Measurements from ENCODE around the gene FMN1. TPM values are rescaled to one million over a fixed set of nuclear protein-coding genes. Genes with fewer than 3 reads are reported as not detected.

Gene FMN1
- total RNA-seq, 4 donors from 2014 or later, result 4.3 to 10.1 (median 8.8) TPM

- H3K36me3 ChIP-seq, result no peaks in the 10 kb centered on the region
- no peak overlapping the region for H3K4me3 ChIP-seq
- TF ChIP-seq POLR2A (IDR thresholded peaks at IDR 0.05), result no peak
- TF ChIP-seq, protein P1, sequence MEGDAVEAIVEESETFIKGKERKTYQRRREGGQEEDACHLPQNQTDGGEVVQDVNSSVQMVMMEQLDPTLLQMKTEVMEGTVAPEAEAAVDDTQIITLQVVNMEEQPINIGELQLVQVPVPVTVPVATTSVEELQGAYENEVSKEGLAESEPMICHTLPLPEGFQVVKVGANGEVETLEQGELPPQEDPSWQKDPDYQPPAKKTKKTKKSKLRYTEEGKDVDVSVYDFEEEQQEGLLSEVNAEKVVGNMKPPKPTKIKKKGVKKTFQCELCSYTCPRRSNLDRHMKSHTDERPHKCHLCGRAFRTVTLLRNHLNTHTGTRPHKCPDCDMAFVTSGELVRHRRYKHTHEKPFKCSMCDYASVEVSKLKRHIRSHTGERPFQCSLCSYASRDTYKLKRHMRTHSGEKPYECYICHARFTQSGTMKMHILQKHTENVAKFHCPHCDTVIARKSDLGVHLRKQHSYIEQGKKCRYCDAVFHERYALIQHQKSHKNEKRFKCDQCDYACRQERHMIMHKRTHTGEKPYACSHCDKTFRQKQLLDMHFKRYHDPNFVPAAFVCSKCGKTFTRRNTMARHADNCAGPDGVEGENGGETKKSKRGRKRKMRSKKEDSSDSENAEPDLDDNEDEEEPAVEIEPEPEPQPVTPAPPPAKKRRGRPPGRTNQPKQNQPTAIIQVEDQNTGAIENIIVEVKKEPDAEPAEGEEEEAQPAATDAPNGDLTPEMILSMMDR (IDR thresholded peaks at IDR 0.05), result no peak
- DNase-seq, result no peak
- intact Hi-C loops (cut with DNase I), result no loop called here
- 64 to 81% methylated on average over 5 of the region's 5 CpGs for WGBS, 2 donors
- H3K27ac ChIP-seq, result no peak overlapping the region
- H3K9me3 ChIP-seq, result no peaks in the 10 kb centered on the region
- no peaks in the 10 kb centered on the region for H3K27me3 ChIP-seq
- H3K4me1 ChIP-seq, result no peaks in the 10 kb centered on the region
Measured at GRCh38 chr15:32787949-32788348, 406.6 kb downstream of the FMN1 start.

- H3K4me1 ChIP-seq, result no peaks in the 10 kb centered on the region
- no peaks in the 10 kb centered on the region for H3K9me3 ChIP-seq
- DNase-seq, result no peak
- H3K36me3 ChIP-seq, result no peaks in the 10 kb centered on the region
- intact Hi-C loops (cut with DNase I), result no loop called here
- H3K4me3 ChIP-seq, result no peak overlapping the region
- WGBS, 2 donors, result 88 to 96% methylated on average over 6 to 7 of the region's 7 CpGs
- H3K27me3 ChIP-seq, result no peaks in the 10 kb centered on the region
- TF ChIP-seq POLR2A (IDR thresholded peaks at IDR 0.05), result no peak
- TF ChIP-seq, protein P1 (IDR thresholded peaks at IDR 0.05), result no peak
- no peak overlapping the region for H3K27ac ChIP-seq
Measured at GRCh38 chr15:32786906-32787305, 407.6 kb downstream of the FMN1 start.

DNA sequence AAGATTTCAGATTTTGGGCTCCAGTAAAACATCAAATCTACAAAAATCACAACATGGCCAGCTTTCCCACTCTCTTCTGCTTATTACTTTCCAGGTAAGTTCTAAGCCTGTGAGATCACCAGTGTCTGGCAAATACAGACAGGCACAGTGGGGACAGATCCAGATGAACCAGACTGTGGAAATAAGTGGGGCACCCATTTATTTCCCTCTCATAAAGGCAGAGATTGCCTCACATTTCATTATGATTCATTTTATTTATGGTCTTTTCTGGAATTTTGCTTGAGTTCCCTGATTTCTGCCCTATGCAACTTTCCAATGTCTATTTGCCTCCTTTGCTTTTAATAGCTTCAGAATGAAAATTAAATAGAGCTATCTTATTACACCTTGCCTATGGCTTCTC lies 409.9 kb downstream of the FMN1 start:
- H3K36me3 ChIP-seq, result no peaks in the 10 kb centered on the region
- no peak for DNase-seq
- no peaks in the 10 kb centered on the region for H3K27me3 ChIP-seq
- intact Hi-C loops (cut with DNase I), result no loop called here
- no peaks in the 10 kb centered on the region for H3K9me3 ChIP-seq
- H3K27ac ChIP-seq, result no peak overlapping the region
- no peak overlapping the region for H3K4me3 ChIP-seq
- no peaks in the 10 kb centered on the region for H3K4me1 ChIP-seq
- TF ChIP-seq POLR2A (IDR thresholded peaks at IDR 0.05), result no peak
- TF ChIP-seq, protein P1 (IDR thresholded peaks at IDR 0.05), result no peak

DNA sequence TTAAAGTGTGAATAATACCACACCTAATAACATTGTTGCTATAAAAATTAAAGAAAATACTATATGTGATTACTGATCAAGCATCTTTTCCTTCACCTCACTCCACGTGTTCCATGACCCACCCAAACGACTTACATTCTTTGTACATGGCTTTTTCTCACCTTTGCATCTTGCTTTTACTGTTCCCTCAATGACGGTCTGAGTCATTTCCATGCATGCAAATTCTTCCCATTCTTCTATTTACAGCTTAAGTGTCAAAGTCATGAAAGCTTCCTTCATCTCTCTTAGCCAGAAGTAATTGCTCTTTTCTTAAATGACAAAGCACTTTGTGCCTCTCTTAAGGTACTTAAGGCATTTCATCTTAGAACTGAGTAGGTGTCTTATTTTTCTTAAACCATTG lies 412.7 kb downstream of the FMN1 start:
- Histone ChIP-seq H3K4me3 (no peak overlapping the region), H3K27ac (no peak overlapping the region), H3K27me3 (no peaks in the 10 kb centered on the region), H3K9me3 (peaks cover 0 to 9% (median 6%) of the 10 kb centered on the region in 3 donors), H3K36me3 (no peaks in the 10 kb centered on the region), H3K4me1 (no peaks in the 10 kb centered on the region)
- no peak for TF ChIP-seq POLR2A (IDR thresholded peaks at IDR 0.05)
- DNase-seq, result no peak
- 64 to 83% methylated on average over 3 of the region's 3 CpGs for WGBS, 2 donors
- intact Hi-C loops (cut with DNase I), result no loop called here

GRCh38 chr15:32778391-32779176 lies 415.9 kb downstream of the FMN1 start:
- DNase-seq, result no peak
- 71 to 86% methylated on average over 4 of the region's 4 CpGs for WGBS, 2 donors
- intact Hi-C loops (cut with DNase I), result no loop called here
- Histone ChIP-seq H3K27ac (no peak overlapping the region), H3K36me3 (no peaks in the 10 kb centered on the region), H3K27me3 (no peaks in the 10 kb centered on the region), H3K9me3 (peaks cover 0 to 9% (median 6%) of the 10 kb centered on the region in 3 donors), H3K4me3 (no peak overlapping the region), H3K4me1 (no peaks in the 10 kb centered on the region)
- no peak for TF ChIP-seq POLR2A (IDR thresholded peaks at IDR 0.05)
- TF ChIP-seq, protein P1 (IDR thresholded peaks at IDR 0.05), result no peak

All from esophagus squamous epithelium (tissue), 5 donors.